Lower lobe of right lung (tissue), 2 donors: ENCODE results near the gene HOOK2. TPM values are rescaled to one million over a fixed set of nuclear protein-coding genes. Genes with fewer than 3 reads are reported as not detected.

Source experiments
- ATAC-seq, 2 donors: fragments of 200-7000 bp; cut with Tn5 transposase; one replicate each; pipeline ENCODE4 v1.9.1; 2020 to 2022; ENCODE audit warnings: mild to moderate bottlenecking in 2 of 2, moderate library complexity in 2 of 2
- DNase-seq: peaks from one replicate; pipeline ENCODE4 v3.0.0-alpha.2; 2020
- H3K27ac ChIP-seq: fragments of 200-600 bp; one replicate; pipeline ENCODE4 v1.8.0; 2022
- H3K27me3 ChIP-seq: fragments of 200-600 bp; one replicate; pipeline ENCODE4 v1.8.0; 2022; ENCODE audit warnings: low read depth
- H3K36me3 ChIP-seq: fragments of 200-600 bp; one replicate; pipeline ENCODE4 v1.8.0; 2022; ENCODE audit warnings: mild to moderate bottlenecking
- H3K4me1 ChIP-seq: fragments of 200-600 bp; one replicate; pipeline ENCODE4 v1.8.0; 2022
- H3K4me3 ChIP-seq: fragments of 200-600 bp; one replicate; pipeline ENCODE4 v1.8.0; 2022; ENCODE audit warnings: mild to moderate bottlenecking
- H3K9me3 ChIP-seq: fragments of 200-600 bp; one replicate; pipeline ENCODE4 v1.8.0; 2022
- CTCF ChIP-seq: fragments of 200-600 bp; IDR thresholded peaks from one replicate; pipeline ENCODE4 v1.8.0; 2022; ENCODE audit warnings: antibody characterized with exemption, mild to moderate bottlenecking
- intact Hi-C: fragments of 100-400 bp; cut with DNase I; formaldehyde crosslinking; loops from one replicate; pipeline ENCODE4 v1.11.0; 2022
- total RNA-seq: library from RNA; stranded (reverse); fragmentation: NEBNext Ultra II Directional; extraction: Animal tissue kit (Norgen Biotek cat#: 25700); gene quantifications from one replicate; pipeline ENCODE4 v1.2.1, GENCODE V29; 2021
- donor health status: DM: no; HTN: yes; CAD: no; lungs with severe emphysema.

The HOOK2 gene
- total RNA-seq, 1 donor from 2014 or later = 57.5 TPM

- H3K27ac ChIP-seq = no peak overlapping the region
- H3K27me3 ChIP-seq = no peaks in the 10 kb centered on the region
- DNase-seq (no peak), ATAC-seq (no peak)
- H3K36me3 ChIP-seq = peaks cover 15% of the 10 kb centered on the region
- intact Hi-C loops = no loop called here
- H3K4me1 ChIP-seq = peaks cover 36% of the 10 kb centered on the region
- H3K9me3 ChIP-seq = no peaks in the 10 kb centered on the region
- no peak for TF ChIP-seq CTCF
- no peak overlapping the region for H3K4me3 ChIP-seq
These were observed 28.7 kb upstream of the HOOK2 start for GRCh38 chr19:12804051-12804450.

- H3K36me3 ChIP-seq = peaks cover 19% of the 10 kb centered on the region
- TF ChIP-seq CTCF = no peak
- peak overlapping the region; percentile 96 for H3K4me3 ChIP-seq
- ATAC-seq = no peak
- no peaks in the 10 kb centered on the region for H3K9me3 ChIP-seq
- peak overlapping the region; percentile 77 for H3K27ac ChIP-seq
- peaks cover 34% of the 10 kb centered on the region for H3K4me1 ChIP-seq
- intact Hi-C loops = no loop called here
- DNase-seq = no peak
- no peaks in the 10 kb centered on the region for H3K27me3 ChIP-seq
These were observed 27.1 kb upstream of the HOOK2 start for GRCh38 chr19:12802267-12803106.

GRCh38 chr19:12801466-12802266 lies 26.3 kb upstream of the HOOK2 start, which contains the start of the genes PRDX2 and THSD8:
TSS of gene PRDX2 (minus strand) at chr19:12801800. CDS start at chr19:12801261, 539 bp downstream.
TSS of gene THSD8 (plus strand) at chr19:12802069. CDS start at chr19:12802072, 3 bp downstream.
- H3K4me3 ChIP-seq = peak within 1 kb of the TSS; percentile 96
- H3K4me1 ChIP-seq = peaks cover 26% of the 10 kb centered on the region
- no peaks in the 10 kb centered on the region for H3K9me3 ChIP-seq
- H3K36me3 ChIP-seq = peaks cover 23% of the 10 kb centered on the region
- DNase-seq = peak; percentile 87
- peak; percentile 91 for ATAC-seq
- H3K27me3 ChIP-seq = no peaks in the 10 kb centered on the region
- H3K27ac ChIP-seq = peak within 1 kb of the TSS; percentile 77
- no peak for TF ChIP-seq CTCF
- intact Hi-C loops = no loop called here

- intact Hi-C loops = no loop called here
- no peaks in the 10 kb centered on the region for H3K27me3 ChIP-seq
These were observed 25.6 kb upstream of the HOOK2 start for GRCh38 chr19:12800923-12801465.

More at GRCh38 chr19:12800923-12801465, 25.6 kb upstream of the HOOK2 start:
- Histone ChIP-seq H3K4me3 (peak overlapping the region; percentile 96), H3K27ac (peak overlapping the region; percentile 77), H3K9me3 (no peaks in the 10 kb centered on the region), H3K4me1 (peaks cover 30% of the 10 kb centered on the region), H3K36me3 (peaks cover 24% of the 10 kb centered on the region)
- no peak for DNase-seq
- TF ChIP-seq CTCF = no peak
- ATAC-seq = peak; percentile 33 to 48
